ENCODE results near the gene RER1.

DNA sequence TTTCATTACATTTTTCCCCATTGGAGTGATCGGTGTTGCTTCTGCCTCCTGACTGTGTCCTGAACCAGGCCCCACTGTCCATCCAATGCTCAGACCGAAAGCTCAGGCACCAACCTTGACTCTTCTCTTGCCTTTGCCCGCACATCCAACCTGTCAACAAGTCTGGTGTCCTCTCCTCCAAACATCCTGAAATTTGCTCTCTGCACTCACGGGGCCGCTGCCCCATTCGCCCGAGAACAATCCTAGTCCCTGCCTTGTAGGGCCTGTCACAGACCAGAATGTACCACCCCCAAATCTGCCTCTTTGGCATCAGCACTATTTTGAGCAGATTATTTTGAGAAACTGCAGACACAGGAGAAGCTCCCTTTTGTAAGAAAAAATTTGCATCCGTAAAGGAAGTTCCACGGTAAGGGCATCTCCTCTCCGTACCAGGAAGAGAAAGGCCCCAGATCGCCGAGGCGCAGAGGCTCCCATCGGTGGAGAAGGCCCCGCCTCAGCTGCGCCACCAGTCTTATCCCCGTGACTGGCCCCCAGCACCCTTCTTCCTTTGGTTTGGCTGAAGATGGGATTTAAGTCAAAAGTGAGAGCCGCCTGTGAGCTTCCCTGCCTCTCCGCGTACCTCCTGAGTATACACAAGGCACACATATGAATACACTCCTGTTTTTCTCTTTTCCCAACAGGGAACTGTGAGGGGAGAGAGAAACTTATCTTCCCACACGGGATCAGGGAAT lies 7.3 kb upstream of the RER1 start:
- TF ChIP-seq, protein P1, sequence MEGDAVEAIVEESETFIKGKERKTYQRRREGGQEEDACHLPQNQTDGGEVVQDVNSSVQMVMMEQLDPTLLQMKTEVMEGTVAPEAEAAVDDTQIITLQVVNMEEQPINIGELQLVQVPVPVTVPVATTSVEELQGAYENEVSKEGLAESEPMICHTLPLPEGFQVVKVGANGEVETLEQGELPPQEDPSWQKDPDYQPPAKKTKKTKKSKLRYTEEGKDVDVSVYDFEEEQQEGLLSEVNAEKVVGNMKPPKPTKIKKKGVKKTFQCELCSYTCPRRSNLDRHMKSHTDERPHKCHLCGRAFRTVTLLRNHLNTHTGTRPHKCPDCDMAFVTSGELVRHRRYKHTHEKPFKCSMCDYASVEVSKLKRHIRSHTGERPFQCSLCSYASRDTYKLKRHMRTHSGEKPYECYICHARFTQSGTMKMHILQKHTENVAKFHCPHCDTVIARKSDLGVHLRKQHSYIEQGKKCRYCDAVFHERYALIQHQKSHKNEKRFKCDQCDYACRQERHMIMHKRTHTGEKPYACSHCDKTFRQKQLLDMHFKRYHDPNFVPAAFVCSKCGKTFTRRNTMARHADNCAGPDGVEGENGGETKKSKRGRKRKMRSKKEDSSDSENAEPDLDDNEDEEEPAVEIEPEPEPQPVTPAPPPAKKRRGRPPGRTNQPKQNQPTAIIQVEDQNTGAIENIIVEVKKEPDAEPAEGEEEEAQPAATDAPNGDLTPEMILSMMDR (conservative IDR thresholded peaks at IDR 0.05): no peak
- TF ChIP-seq ZFX (IDR thresholded peaks at IDR 0.05): no peak

Data from C4-2B (cell line).